Neural progenitor cell (in vitro differentiated cells): ENCODE data around the gene HOOK2. TPM values are rescaled to one million over a fixed set of nuclear protein-coding genes. Genes with fewer than 3 reads are reported as not detected.
"Not testable (repeated sequence)": the region's sequence is repeated elsewhere in the genome, so short reads cannot be mapped to it uniquely, and the experiment has no call there.

ENCODE experiments used
- DNase-seq: peaks from one replicate; pipeline ENCODE4 v3.0.0-alpha.2; 2016; ENCODE audit warnings: low spot score
- H2AFZ ChIP-seq: fragments of 200-600 bp; sonication (generic); replicated peaks from 2 replicates; pipeline ENCODE4 v1.6.1; 2016; ENCODE audit warnings: antibody characterized with exemption
- H3F3A ChIP-seq: fragments of 200-600 bp; sonication (generic); 2 replicates; pipeline ENCODE4 v1.6.1; 2016; ENCODE audit warnings: antibody characterized with exemption, low read depth
- H3K27ac ChIP-seq: fragments of 200-600 bp; sonication (generic); 2 replicates; pipeline ENCODE4 v1.5.1; 2016; ENCODE audit warnings: mild to moderate bottlenecking
- H3K27me3 ChIP-seq: fragments of 200-600 bp; sonication (generic); 2 replicates; pipeline ENCODE4 v1.6.1; 2016; ENCODE audit warnings: mild to moderate bottlenecking, moderate library complexity
- H3K36me3 ChIP-seq: fragments of 200-600 bp; sonication (generic); 2 replicates; pipeline ENCODE4 v1.5.1; 2016
- H3K4me1 ChIP-seq: fragments of 200-600 bp; sonication (generic); 2 replicates; pipeline ENCODE4 v1.6.1; 2016; ENCODE audit warnings: mixed run types
- H3K4me2 ChIP-seq: fragments of 200-600 bp; sonication (generic); 2 replicates; pipeline ENCODE4 v1.6.1; 2016
- H3K4me3 ChIP-seq: fragments of 200-600 bp; sonication (generic); 2 replicates; pipeline ENCODE4 v1.5.1; 2016
- H3K79me2 ChIP-seq: fragments of 200-600 bp; sonication (generic); 2 replicates; pipeline ENCODE4 v1.6.1; 2016; ENCODE audit warnings: low read depth
- H3K9ac ChIP-seq: fragments of 200-600 bp; sonication (generic); 2 replicates; pipeline ENCODE4 v1.6.1; 2016
- H3K9me3 ChIP-seq: fragments of 200-600 bp; sonication (generic); 2 replicates; pipeline ENCODE4 v1.5.1; 2016; ENCODE audit warnings: low read depth
- H4K20me1 ChIP-seq: fragments of 200-600 bp; sonication (generic); 2 replicates; pipeline ENCODE4 v1.6.1; 2016; ENCODE audit warnings: low read depth
- H3K27ac Mint-ChIP-seq: 3 replicates; pipeline ENCODE4 v1.8.0; 2021; ENCODE audit warnings: mixed read lengths
- H3K27me3 Mint-ChIP-seq: 2 replicates; pipeline ENCODE4 v1.8.0; 2022; ENCODE audit warnings: low read depth, mild to moderate bottlenecking, inconsistent platforms, moderate library complexity, mixed read lengths; ENCODE audit not compliant: insufficient read depth
- H3K36me3 Mint-ChIP-seq: 3 replicates; pipeline ENCODE4 v1.8.0; 2021; ENCODE audit warnings: mixed read lengths
- H3K4me1 Mint-ChIP-seq: 3 replicates; pipeline ENCODE4 v1.8.0; 2021; ENCODE audit warnings: mixed read lengths
- H3K4me3 Mint-ChIP-seq: 3 replicates; pipeline ENCODE4 v1.8.0; 2021; ENCODE audit warnings: mild to moderate bottlenecking, moderate library complexity, mixed read lengths
- H3K9me3 Mint-ChIP-seq: 3 replicates; pipeline ENCODE4 v1.8.0; 2020; ENCODE audit warnings: mixed read lengths
- EZH2 ChIP-seq: fragments of 200-600 bp; sonication (generic); IDR thresholded peaks from 2 replicates; pipeline ENCODE4 v1.6.1; 2017; ENCODE audit warnings: antibody characterized with exemption, mild to moderate bottlenecking, moderate library complexity
- EZH2phosphoT487 ChIP-seq: fragments of 200-600 bp; sonication (generic); IDR thresholded peaks from 2 replicates; pipeline ENCODE4 v1.6.1; 2017; ENCODE audit warnings: antibody characterized with exemption
- total RNA-seq: library from RNA; depleted of rRNA; stranded (reverse); fragments of >200 nt; gene quantifications from 2 replicates; pipeline ENCODE4 v1.2.3, GENCODE V29; 2015; ENCODE audit warnings: low replicate concordance
- TF ChIP-seq, protein P1 (sequence below): fragments of 200-600 bp; sonication (generic); IDR thresholded peaks from 2 replicates; pipeline ENCODE4 v1.5.1; 2017; ENCODE audit warnings: antibody characterized with exemption, mild to moderate bottlenecking

Gene HOOK2, protein sequence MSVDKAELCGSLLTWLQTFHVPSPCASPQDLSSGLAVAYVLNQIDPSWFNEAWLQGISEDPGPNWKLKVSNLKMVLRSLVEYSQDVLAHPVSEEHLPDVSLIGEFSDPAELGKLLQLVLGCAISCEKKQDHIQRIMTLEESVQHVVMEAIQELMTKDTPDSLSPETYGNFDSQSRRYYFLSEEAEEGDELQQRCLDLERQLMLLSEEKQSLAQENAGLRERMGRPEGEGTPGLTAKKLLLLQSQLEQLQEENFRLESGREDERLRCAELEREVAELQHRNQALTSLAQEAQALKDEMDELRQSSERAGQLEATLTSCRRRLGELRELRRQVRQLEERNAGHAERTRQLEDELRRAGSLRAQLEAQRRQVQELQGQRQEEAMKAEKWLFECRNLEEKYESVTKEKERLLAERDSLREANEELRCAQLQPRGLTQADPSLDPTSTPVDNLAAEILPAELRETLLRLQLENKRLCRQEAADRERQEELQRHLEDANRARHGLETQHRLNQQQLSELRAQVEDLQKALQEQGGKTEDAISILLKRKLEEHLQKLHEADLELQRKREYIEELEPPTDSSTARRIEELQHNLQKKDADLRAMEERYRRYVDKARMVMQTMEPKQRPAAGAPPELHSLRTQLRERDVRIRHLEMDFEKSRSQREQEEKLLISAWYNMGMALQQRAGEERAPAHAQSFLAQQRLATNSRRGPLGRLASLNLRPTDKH
- total RNA-seq = 14.3 and 25.1 TPM in 2 replicates

DNA sequence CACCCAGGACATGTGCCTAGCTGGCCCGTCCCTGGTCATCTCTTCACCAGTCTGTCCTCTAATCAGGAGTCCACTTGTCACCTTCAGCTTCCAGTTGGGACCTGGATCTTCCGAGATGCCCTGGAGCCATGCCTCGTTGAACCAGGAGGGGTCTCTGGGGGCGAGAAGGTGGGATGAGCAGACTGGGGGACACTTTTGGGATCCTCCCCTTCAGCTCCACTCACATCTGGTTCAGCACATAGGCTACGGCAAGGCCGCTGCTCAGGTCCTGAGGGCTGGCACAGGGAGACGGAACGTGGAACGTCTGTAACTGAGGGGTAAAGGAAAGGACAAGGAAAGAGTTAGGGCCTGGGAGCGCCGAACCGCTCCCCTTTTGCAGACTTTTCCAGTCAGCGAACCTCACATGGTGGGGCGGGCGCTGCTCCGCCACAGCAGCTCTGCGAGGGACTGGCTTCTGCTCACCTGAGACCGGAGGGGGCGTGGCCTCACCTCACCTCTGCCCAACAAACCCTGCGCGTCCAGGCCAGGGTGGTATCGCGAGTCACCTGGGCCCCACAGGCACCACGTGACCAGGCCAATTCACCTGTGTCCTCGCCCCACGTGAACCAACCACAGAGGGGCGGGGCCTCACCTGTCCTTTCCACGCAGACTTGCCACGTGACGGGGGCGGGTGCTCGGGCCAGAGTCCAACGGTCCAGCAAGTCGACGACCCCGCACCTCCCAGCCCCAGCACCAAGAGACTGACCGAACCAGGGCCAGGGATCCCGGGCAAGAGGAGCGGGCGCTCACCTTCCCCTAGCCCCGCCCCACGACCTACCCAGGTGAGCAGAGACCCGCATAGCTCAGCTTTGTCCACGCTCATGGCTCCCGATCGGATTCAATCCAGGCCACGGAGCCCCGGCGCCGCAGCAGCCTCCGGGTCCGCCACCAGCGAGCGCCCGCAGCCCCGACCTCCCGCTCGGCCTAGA lies at the start of gene HOOK2:
TSS of gene HOOK2 (minus strand) at position 965 of the 968 bp plus-strand sequence. CDS start at position 862, 103 bp downstream.
- H3F3A ChIP-seq = peaks cover 42% of the 10 kb centered on the region
- H3K36me3 ChIP-seq = no peaks in the 10 kb centered on the region
- H2AFZ ChIP-seq = peak within 1 kb of the TSS; percentile 97
- H3K27ac ChIP-seq = no peak within 1 kb of the TSS
- H3K9me3 ChIP-seq = no peaks in the 10 kb centered on the region
- H3K27me3 Mint-ChIP-seq = peaks cover 9% of the 10 kb centered on the region
- H3K9ac ChIP-seq = no peak within 1 kb of the TSS
- peaks cover 27% of the 10 kb centered on the region for H3K4me1 Mint-ChIP-seq
- no peaks in the 10 kb centered on the region for H3K79me2 ChIP-seq
- H3K4me1 ChIP-seq = peaks cover 20% of the 10 kb centered on the region
- no peaks in the 10 kb centered on the region for H4K20me1 ChIP-seq
- no peak for TF ChIP-seq EZH2phosphoT487
- no peak for TF ChIP-seq EZH2
- TF ChIP-seq, protein P1, sequence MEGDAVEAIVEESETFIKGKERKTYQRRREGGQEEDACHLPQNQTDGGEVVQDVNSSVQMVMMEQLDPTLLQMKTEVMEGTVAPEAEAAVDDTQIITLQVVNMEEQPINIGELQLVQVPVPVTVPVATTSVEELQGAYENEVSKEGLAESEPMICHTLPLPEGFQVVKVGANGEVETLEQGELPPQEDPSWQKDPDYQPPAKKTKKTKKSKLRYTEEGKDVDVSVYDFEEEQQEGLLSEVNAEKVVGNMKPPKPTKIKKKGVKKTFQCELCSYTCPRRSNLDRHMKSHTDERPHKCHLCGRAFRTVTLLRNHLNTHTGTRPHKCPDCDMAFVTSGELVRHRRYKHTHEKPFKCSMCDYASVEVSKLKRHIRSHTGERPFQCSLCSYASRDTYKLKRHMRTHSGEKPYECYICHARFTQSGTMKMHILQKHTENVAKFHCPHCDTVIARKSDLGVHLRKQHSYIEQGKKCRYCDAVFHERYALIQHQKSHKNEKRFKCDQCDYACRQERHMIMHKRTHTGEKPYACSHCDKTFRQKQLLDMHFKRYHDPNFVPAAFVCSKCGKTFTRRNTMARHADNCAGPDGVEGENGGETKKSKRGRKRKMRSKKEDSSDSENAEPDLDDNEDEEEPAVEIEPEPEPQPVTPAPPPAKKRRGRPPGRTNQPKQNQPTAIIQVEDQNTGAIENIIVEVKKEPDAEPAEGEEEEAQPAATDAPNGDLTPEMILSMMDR = no peak
- peak; percentile 37 for DNase-seq
- H3K4me3 Mint-ChIP-seq = peak within 1 kb of the TSS; percentile 83
- no peak within 1 kb of the TSS for H3K27ac Mint-ChIP-seq
- peak within 1 kb of the TSS; percentile 78 for H3K4me3 ChIP-seq
- peaks cover 4% of the 10 kb centered on the region for H3K36me3 Mint-ChIP-seq
- peak within 1 kb of the TSS; percentile 95 for H3K4me2 ChIP-seq
- no peaks in the 10 kb centered on the region for H3K9me3 Mint-ChIP-seq
- H3K27me3 ChIP-seq = peaks cover 13% of the 10 kb centered on the region

DNA sequence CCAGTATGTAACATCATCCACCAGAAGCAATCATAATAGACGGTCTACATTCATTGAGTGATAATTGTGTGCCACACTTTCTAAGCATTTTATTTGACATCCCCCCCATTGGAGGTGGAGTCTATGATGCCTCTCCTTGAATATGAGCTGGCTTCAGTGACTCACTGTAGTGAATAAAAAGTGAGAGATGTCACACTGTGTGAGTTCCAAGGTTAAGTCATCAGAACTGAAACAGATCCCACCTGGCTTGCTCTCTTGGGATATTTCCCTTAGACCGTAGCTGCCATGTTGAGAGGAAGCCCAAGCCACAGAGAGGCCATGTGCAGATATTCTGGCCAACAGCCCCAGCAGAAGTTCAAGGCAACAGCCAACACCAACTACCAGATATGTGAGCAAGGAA lies 46.4 kb upstream of the HOOK2 start:
- Histone ChIP-seq H2AFZ (no peak overlapping the region), H3K79me2 (no peaks in the 10 kb centered on the region), H3F3A (peaks cover 24% of the 10 kb centered on the region), H3K27ac (no peak overlapping the region), H3K27me3 (peaks cover 4% of the 10 kb centered on the region), H3K4me1 (no peaks in the 10 kb centered on the region), H3K36me3 (no peaks in the 10 kb centered on the region), H3K9me3 (no peaks in the 10 kb centered on the region), H3K4me3 (no peak overlapping the region), H3K9ac (no peak overlapping the region), H3K4me2 (no peak overlapping the region), H4K20me1 (no peaks in the 10 kb centered on the region)
- H3K4me3 Mint-ChIP-seq = no peak overlapping the region
- peaks cover 7% of the 10 kb centered on the region for H3K4me1 Mint-ChIP-seq
- no peak for DNase-seq
- TF ChIP-seq EZH2 (no peak), EZH2phosphoT487 (no peak)
- TF ChIP-seq, protein P1 = no peak
- H3K36me3 Mint-ChIP-seq = no peaks in the 10 kb centered on the region
- no peak overlapping the region for H3K27ac Mint-ChIP-seq
- peaks cover 13% of the 10 kb centered on the region for H3K27me3 Mint-ChIP-seq
- peaks cover 7% of the 10 kb centered on the region for H3K9me3 Mint-ChIP-seq

DNA sequence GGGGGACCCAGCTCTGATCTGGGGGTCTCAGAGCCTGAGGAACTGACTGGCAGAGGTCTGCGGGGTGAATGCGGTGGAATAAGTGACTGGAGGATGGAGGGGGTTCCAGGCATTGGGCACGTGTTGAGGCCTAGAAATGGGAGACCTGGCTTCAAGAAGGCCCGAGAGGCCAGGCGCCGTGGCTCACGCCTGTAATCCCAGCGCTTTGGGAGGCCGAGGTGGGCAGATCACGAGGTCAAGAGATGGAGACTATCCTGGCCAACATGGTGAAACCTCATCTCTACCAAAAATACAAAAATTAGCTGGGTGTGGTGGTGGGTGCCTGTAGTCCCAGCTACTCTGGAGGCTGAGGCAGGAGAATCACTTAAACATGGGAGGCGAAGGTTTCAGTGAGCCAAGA lies 42.5 kb upstream of the HOOK2 start:
- not testable (repeated sequence) for H3K27ac Mint-ChIP-seq, H3K9me3 Mint-ChIP-seq, H3K27ac ChIP-seq, H3K4me3 ChIP-seq, H3K36me3 ChIP-seq, H3K4me1 Mint-ChIP-seq, H2AFZ ChIP-seq, H3K9me3 ChIP-seq, DNase-seq, H3K4me1 ChIP-seq, H3K4me3 Mint-ChIP-seq, H3K79me2 ChIP-seq, H3K9ac ChIP-seq, H3K4me2 ChIP-seq, H3F3A ChIP-seq, H4K20me1 ChIP-seq, H3K27me3 ChIP-seq, H3K27me3 Mint-ChIP-seq, H3K36me3 Mint-ChIP-seq

DNA sequence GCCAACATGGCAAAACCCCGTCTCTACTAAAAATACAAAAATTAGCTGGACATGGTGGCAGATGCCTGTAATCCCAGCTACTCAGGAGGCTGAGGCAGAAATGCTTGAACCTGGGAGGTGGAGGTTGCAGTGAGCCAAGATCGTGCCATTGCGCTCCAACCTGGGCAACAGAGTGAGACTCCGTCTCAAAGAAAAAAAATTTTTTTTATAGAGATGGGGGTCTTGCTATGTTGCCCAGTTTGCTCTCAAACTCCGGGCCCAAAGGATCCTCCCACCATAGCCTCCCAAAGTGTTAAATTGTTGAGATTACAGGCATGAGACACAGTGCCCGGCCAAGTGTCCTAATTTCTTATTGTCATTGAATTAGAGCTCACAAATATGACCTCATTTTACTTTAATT lies 41.8 kb upstream of the HOOK2 start:
- not testable (repeated sequence) for H3K27ac Mint-ChIP-seq, DNase-seq, H3K4me1 Mint-ChIP-seq

More for the DNA sequence above, 41.8 kb upstream of the HOOK2 start:
- not testable (repeated sequence) for H3K36me3 ChIP-seq, H3F3A ChIP-seq, H3K4me3 ChIP-seq, H3K27me3 ChIP-seq, H3K9ac ChIP-seq, H4K20me1 ChIP-seq, H3K4me1 ChIP-seq, H3K79me2 ChIP-seq, H3K27me3 Mint-ChIP-seq, H2AFZ ChIP-seq, H3K27ac ChIP-seq, H3K9me3 ChIP-seq, H3K4me2 ChIP-seq, H3K36me3 Mint-ChIP-seq, H3K4me3 Mint-ChIP-seq, H3K9me3 Mint-ChIP-seq
